GM12878 (cell line): Measurements from ENCODE around the gene SSBP1.
A peak's percentile ranks its signal among the peaks of the same experiment; 100 is the strongest.

Source experiments
- BACH1 ChIP-seq: fragments of 450-650 bp; IDR thresholded peaks from 2 replicates; pipeline ENCODE4 v1.6.1; 2017; ENCODE audit warnings: mild to moderate bottlenecking, borderline replicate concordance
- CTCF ChIP-seq, 3 experiments: IDR thresholded peaks in 2 of 3; conservative IDR thresholded peaks in 1 of 3; 2 replicates each; pipeline ENCODE4 v1.5.1; 2011; ENCODE audit warnings: low read depth in 3 of 3, low read length in 3 of 3, mild to moderate bottlenecking in 3 of 3, control low read depth in 2 of 3, moderate library complexity in 2 of 3, inconsistent platforms in 1 of 3, mixed read lengths in 1 of 3; ENCODE audit not compliant: control insufficient read depth in 2 of 3, insufficient read depth in 1 of 3; ENCODE audit errors: extremely low read depth in 1 of 3
- HDAC6 ChIP-seq: fragments of 200-600 bp; sonication (generic); IDR thresholded peaks from one replicate; pipeline ENCODE4 v1.8.0; 2017; ENCODE audit warnings: antibody characterized with exemption; ENCODE audit not compliant: unreplicated experiment
- POLR2A ChIP-seq: IDR thresholded peaks from 2 replicates; pipeline ENCODE4 v1.6.1; 2011; ENCODE audit warnings: low read depth, mild to moderate bottlenecking, low read length
- YY1 ChIP-seq: IDR thresholded peaks from 2 replicates; pipeline ENCODE4 v1.6.1; 2011; ENCODE audit warnings: low read depth, mild to moderate bottlenecking, low read length

DNA sequence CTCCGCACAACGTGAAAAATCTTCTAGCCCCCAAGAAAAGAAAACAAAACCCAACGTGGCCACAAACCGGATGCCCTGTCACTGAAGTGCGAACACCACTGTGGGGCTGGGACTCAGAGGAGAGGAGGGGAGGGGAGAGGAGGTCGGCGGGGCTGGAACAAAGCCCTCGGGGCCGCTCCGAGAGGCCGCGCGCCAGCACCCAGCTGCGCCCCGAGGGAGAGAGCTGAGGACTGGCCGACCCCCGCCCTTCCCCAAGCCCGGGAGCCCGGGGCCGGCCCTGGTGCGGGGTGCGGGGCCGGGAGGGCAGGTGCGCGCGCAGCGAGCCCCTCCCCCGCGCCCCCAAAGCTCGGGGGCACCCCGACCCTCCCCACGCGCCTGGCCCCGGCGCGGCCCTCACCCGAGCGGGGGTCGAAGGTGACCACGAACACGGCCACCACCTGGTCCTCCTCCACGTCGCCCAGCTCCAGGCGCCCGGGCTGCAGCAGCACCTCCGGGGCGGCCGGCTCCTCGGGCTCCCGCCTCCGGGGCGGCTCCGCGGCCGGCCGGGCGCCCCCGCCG is 36.6 kb upstream of the SSBP1 start:
- 0 out of 2 replicates have a peak, but pooled peaks have one; percentile 50 for TF ChIP-seq BACH1
- TF ChIP-seq POLR2A = peak; percentile 74
- TF ChIP-seq CTCF (IDR thresholded peaks at IDR 0.05 in 2 of 3, conservative IDR thresholded peaks at IDR 0.05 in 1 of 3; ENCODE audit: control insufficient read depth in 2 of 3, extremely low read depth in 1 of 3, insufficient read depth in 1 of 3, low read depth in 3 of 3, low read length in 3 of 3) = no peak
- TF ChIP-seq YY1 = no peak
- no peak for TF ChIP-seq HDAC6
